Activated CD8-positive, alpha-beta memory T cell treated with anti-CD3 and anti-CD28 coated beads for 1 hour (primary cell): ENCODE results near the gene KDM2A.

Experiments
- DNase-seq, 2 donors: peaks; one replicate each; pipeline ENCODE4 v3.0.0-alpha.2; 2020; ENCODE audit warnings: low read depth in 1 of 2; ENCODE audit errors: extremely low read depth in 1 of 2

Gene KDM2A

GRCh38 chr11:67118801-67119584 is at the start of gene KDM2A:
Gene KDM2A, plus strand, starts transcription at chr11:67119263. Its CDS starts 2,054 bp downstream, at chr11:67121317.
- peak; percentile 99 for DNase-seq

GRCh38 chr11:67071420-67072284 is 47.4 kb upstream of the KDM2A start:
- peak; percentile 14 to 56 for DNase-seq

GRCh38 chr11:67072295-67072694 is 46.8 kb upstream of the KDM2A start:
- DNase-seq = no peak

GRCh38 chr11:67073908-67074307 is 45.2 kb upstream of the KDM2A start:
- DNase-seq = no peak

GRCh38 chr11:67076202-67076601 is 42.9 kb upstream of the KDM2A start:
- no peak for DNase-seq

- DNase-seq = no peak
Observed at GRCh38 chr11:67079065-67079705, 39.9 kb upstream of the KDM2A start.

- no peak for DNase-seq
Observed at GRCh38 chr11:67082071-67082791, 36.8 kb upstream of the KDM2A start.

- no peak for DNase-seq
Observed at GRCh38 chr11:67083786-67084366, 35.2 kb upstream of the KDM2A start.

- no peak for DNase-seq
Observed at GRCh38 chr11:67085617-67086016, 33.4 kb upstream of the KDM2A start.

GRCh38 chr11:67090717-67091116 is 28.3 kb upstream of the KDM2A start:
- DNase-seq = no peak

GRCh38 chr11:67095214-67095507 is 23.9 kb upstream of the KDM2A start:
- DNase-seq = no peak

GRCh38 chr11:67098799-67099429 is 20.1 kb upstream of the KDM2A start:
- DNase-seq = no peak

- no peak for DNase-seq
Observed at GRCh38 chr11:67099831-67100324, 19.2 kb upstream of the KDM2A start.

GRCh38 chr11:67102664-67103063 is 16.4 kb upstream of the KDM2A start:
- no peak for DNase-seq

- DNase-seq = no peak
Observed at GRCh38 chr11:67105964-67106363, 13.1 kb upstream of the KDM2A start.

GRCh38 chr11:67111261-67111660 is 7.8 kb upstream of the KDM2A start:
- DNase-seq = no peak

- DNase-seq = no peak
Observed at GRCh38 chr11:67113231-67113721, 5.8 kb upstream of the KDM2A start.

GRCh38 chr11:67114275-67114896 is 4.7 kb upstream of the KDM2A start:
- no peak for DNase-seq

GRCh38 chr11:67116758-67117105 is 2.3 kb upstream of the KDM2A start:
- DNase-seq = no peak
